Measurements from ENCODE around the gene MAZ. TPM values are rescaled to one million over a fixed set of nuclear protein-coding genes. Genes with fewer than 3 reads are reported as not detected.
A peak's percentile ranks its signal among the peaks of the same experiment; 100 is the strongest.
"Not testable (repeated sequence)": the region's sequence is repeated elsewhere in the genome, so short reads cannot be mapped to it uniquely, and the experiment has no call there.

The MAZ gene
- total RNA-seq, 2 experiments from 2014 or later, result 290 to 330 TPM

DNA sequence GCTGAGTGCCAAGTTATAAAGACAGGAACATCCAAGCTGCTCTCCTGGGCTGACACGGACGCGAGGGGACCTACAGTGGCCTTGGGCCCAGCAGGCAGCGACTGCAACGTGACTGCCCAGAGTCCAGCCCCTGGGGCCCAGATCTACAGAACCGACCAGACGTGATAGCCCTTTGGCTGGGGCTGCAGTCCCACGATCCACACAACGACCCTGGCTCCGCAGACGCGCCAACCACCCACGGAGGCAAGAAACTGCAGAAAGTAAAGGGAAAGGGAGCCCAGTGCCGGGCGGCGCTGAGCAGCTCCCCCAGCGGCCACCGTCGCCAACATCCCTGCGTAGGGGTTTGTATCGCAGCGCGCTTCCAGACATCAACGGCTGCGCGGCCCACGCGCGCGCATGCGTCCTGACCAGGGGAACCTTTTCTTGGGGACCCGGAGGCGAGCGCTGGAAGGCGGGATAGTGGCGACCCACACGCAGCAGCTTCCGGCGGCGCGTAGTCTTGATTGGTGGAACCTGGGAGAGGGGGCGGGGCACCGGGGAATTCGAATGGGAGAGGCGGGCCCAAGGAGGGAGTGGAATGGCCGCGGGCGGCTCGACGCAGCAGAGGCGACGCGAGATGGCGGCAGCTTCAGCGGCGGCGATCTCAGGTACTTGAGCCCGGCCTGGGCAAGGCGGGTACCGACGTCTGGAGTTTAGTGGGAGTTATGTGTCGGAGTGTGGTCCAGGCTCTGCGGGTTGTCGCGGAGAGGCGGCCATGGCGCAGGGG lies 16.0 kb upstream of the MAZ start, which contains the start of gene KIF22:
Gene KIF22 (plus strand): TSS at position 569 of the 766 bp plus-strand sequence. CDS start 9 bp downstream, at position 578.
- no peaks in the 10 kb centered on the region for H3K9me3 Mint-ChIP-seq
- intact Hi-C loops (cut with micrococcal nuclease), result loop anchor here (1.0 kb wide), 5 partner anchors 15 to 90 kb away; no protein-coding TSS in a partner anchor
- CTCF ChIA-PET, result interaction anchor here (0.6 to 3.6 kb wide), 21 partner anchors 13 to 232 kb away, joined by 3 to 35 read pairs (median 4); partner anchors contain the start of genes MAZ, PAGR1 and SPN
- peak within 1 kb of the TSS; percentile 98 for H3K27ac Mint-ChIP-seq
- peak; percentile 100 for DNase-seq
- H3K36me3 Mint-ChIP-seq (ENCODE audit: low read depth), result peaks cover 32% of the 10 kb centered on the region
- H3K4me1 Mint-ChIP-seq (ENCODE audit: low read depth), result peaks cover 35% of the 10 kb centered on the region
- H3K27me3 Mint-ChIP-seq (ENCODE audit: low read depth), result no peaks in the 10 kb centered on the region
- peak within 1 kb of the TSS; percentile 100 for H3K4me3 Mint-ChIP-seq

DNA sequence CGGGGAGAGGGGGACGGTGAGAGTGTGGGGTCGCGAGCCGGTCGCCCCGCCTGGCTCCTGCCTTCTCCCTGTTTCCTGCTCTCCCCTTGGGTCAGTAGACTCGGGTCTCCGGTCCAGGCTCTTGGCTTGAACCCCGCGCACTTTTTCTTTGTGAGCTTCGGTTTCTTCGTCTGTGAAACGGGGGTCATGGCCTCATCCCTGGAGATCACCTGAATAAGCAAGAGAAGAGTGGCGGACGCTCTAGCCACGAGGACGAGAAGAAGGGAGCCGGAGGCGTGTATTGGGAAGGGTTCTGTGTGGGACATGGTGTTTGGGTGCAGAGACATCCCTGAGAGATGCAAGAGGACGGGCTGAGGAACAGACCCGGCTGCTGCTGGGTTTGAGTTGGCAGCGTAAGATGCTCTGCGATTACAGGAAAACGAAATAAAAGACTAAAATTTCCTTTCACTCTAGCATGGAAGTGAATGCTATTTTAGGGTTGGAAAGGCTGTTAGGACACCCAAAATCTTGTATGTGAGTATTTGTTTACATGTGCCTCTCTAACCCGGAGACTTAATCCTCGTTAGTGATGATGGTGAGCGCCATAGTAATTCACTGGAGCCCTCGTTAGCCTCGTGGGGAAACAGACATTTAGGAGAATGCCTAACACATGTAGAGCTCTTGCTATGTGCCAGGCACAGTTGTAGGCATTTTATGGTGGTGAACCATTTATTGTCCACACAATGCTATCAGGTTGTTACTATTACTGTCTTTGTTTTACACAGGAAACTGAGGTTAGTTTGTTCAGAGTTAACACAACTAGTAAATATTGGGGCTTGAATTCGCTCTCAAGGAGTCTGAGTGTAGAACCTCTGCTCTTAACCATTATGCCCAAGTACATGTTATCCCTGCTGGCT lies 15.1 kb upstream of the MAZ start:
- no peaks in the 10 kb centered on the region for H3K27me3 Mint-ChIP-seq (ENCODE audit: low read depth)
- no peak for DNase-seq
- intact Hi-C loops (cut with micrococcal nuclease), result loop anchor here (1.0 kb wide), 5 partner anchors 14 to 91 kb away; no protein-coding TSS in a partner anchor
- peaks cover 32% of the 10 kb centered on the region for H3K36me3 Mint-ChIP-seq (ENCODE audit: low read depth)
- CTCF ChIA-PET, result interaction anchor here (0.6 to 3.6 kb wide), 12 partner anchors 12 to 100 kb away, joined by 3 to 35 read pairs (median 6); partner anchors contain the start of gene PAGR1
- H3K9me3 Mint-ChIP-seq, result no peaks in the 10 kb centered on the region
- peaks cover 30% of the 10 kb centered on the region for H3K4me1 Mint-ChIP-seq (ENCODE audit: low read depth)
- peak overlapping the region; percentile 100 for H3K4me3 Mint-ChIP-seq
- peak overlapping the region; percentile 98 for H3K27ac Mint-ChIP-seq

DNA sequence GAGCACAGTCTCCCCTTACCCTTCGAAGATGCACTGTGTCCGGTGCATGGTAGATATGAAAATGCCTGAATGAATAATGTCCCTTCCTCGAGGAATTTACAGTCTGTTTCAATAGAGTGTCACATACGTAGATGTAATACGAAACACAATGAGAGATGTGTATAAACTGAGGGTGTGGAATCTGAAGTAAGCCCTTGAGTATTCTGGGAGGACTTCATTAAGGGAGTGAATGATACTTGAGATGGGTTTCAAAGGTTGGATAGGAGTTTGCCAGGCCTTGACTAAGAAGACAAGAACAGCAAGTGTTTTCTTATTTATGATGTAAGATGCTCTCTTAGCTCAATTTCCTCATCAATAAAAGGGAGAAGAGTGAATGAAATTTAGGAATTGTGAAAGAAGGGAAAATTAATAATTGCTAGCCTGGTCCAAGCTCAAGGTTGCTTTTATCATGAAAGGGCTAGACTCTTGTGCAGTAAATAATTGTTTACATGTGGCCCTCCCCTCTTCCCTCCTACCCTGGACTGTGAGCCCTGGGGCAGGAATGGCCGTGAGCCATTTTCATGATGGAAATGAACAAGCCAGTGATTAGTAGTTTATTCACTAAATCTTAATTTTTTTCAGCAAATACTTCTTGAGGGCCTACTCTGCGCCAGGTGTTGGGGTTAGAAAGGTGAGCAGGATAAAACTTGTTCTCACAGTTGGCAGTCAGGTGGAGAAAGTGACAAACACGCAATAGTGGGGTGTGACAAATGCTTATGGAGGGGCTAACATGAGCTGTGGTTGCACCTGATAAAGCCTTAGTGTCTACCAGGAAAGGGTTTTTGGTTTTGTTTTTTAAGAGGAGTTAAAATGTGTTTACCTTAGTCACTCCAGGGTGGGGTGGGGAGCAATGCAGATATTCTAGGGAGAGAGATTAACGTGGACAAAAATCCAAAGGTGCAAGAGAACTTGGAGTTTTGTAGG lies 14.2 kb upstream of the MAZ start:
- peaks cover 30% of the 10 kb centered on the region for H3K4me1 Mint-ChIP-seq (ENCODE audit: low read depth)
- peaks cover 41% of the 10 kb centered on the region for H3K36me3 Mint-ChIP-seq (ENCODE audit: low read depth)
- CTCF ChIA-PET, result interaction anchor here (0.7 kb wide), 1 partner anchor 25 kb away, joined by 4 read pairs; no protein-coding TSS in a partner anchor
- intact Hi-C loops (cut with micrococcal nuclease), result no loop called here
- no peak for DNase-seq
- no peaks in the 10 kb centered on the region for H3K9me3 Mint-ChIP-seq
- H3K4me3 Mint-ChIP-seq, result peak overlapping the region; percentile 100
- peak overlapping the region; percentile 98 for H3K27ac Mint-ChIP-seq
- H3K27me3 Mint-ChIP-seq (ENCODE audit: low read depth), result no peaks in the 10 kb centered on the region

DNA sequence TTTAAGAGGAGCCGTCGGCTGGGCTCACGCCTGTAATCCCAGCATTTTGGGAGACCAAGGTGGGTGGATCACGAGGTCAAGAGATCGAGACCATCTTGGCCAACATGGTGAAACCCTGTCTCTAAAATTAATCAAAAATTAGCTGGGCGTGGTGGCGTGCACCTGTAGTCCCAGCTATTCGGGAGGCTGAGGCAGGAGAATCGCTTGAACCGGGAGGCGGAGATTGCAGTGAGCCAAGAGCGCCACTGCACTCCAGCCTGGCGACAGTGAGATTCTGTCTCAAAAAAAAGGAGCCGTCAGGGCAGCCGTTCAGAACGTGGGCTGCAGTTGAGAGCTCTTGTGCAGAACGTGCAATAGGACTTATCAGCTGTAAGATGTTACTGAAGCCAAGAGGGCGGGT lies 13.2 kb upstream of the MAZ start:
- Mint-ChIP-seq H3K4me1 (ENCODE audit: low read depth) (peaks cover 30% of the 10 kb centered on the region), H3K36me3 (ENCODE audit: low read depth) (peaks cover 49% of the 10 kb centered on the region)
- H3K27me3 Mint-ChIP-seq (ENCODE audit: low read depth); H3K27ac Mint-ChIP-seq; intact Hi-C loops (cut with micrococcal nuclease); H3K4me3 Mint-ChIP-seq; DNase-seq; H3K9me3 Mint-ChIP-seq: not testable (repeated sequence)
- CTCF ChIA-PET, result interaction anchor here (0.5 kb wide), 1 partner anchor 679 kb away, joined by 5 read pairs; no protein-coding TSS in a partner anchor

GRCh38 chr16:29794231-29794710 lies 12.1 kb upstream of the MAZ start:
- intact Hi-C loops (cut with micrococcal nuclease), result no loop called here
- H3K9me3 Mint-ChIP-seq, result no peaks in the 10 kb centered on the region
- peaks cover 59% of the 10 kb centered on the region for H3K36me3 Mint-ChIP-seq (ENCODE audit: low read depth)
- CTCF ChIA-PET, result interaction anchor here (1.2 to 1.8 kb wide), 3 partner anchors 9 to 94 kb away, joined by 3 to 8 read pairs (median 3); no protein-coding TSS in a partner anchor
- peaks cover 30% of the 10 kb centered on the region for H3K4me1 Mint-ChIP-seq (ENCODE audit: low read depth)
- no peaks in the 10 kb centered on the region for H3K27me3 Mint-ChIP-seq (ENCODE audit: low read depth)
- no peak overlapping the region for H3K4me3 Mint-ChIP-seq
- DNase-seq, result no peak
- no peak overlapping the region for H3K27ac Mint-ChIP-seq

DNA sequence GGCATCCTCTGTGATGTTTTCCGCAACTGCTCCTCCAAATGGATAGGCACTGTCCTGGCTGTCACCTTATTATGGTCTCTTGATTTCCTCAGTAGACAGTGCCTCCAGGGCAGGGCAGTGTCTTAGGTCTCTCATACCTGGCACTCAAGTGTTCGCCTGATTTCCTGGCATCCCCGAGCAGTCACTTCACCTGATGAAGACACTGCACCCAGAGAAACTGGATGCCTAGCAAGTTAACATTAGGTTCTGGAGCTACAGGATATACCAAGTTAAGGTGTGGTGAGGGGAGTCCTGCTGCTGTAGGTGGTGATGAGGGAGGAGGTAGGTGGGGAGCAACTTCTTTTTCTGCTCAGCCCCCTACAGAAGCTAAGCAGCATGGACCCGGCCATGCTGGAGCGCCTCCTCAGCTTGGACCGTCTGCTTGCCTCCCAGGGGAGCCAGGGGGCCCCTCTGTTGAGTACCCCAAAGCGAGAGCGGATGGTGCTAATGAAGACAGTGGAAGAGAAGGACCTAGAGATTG lies 3.9 kb upstream of the MAZ start:
- Mint-ChIP-seq H3K27me3 (ENCODE audit: low read depth) (no peaks in the 10 kb centered on the region), H3K4me1 (ENCODE audit: low read depth) (peaks cover 15% of the 10 kb centered on the region), H3K9me3 (no peaks in the 10 kb centered on the region), H3K27ac (peak overlapping the region; percentile 12), H3K36me3 (ENCODE audit: low read depth) (peaks cover 57% of the 10 kb centered on the region), H3K4me3 (no peak overlapping the region)
- CTCF ChIA-PET, result interaction anchor here (0.8 to 3.5 kb wide), 4 partner anchors 12 to 111 kb away, joined by 3 to 17 read pairs (median 4); partner anchors contain the start of gene KIF22
- intact Hi-C loops (cut with micrococcal nuclease), result no loop called here
- no peak for DNase-seq

- DNase-seq, result no peak
- H3K27ac Mint-ChIP-seq, result peak overlapping the region; percentile 100
- intact Hi-C loops (cut with micrococcal nuclease), result loop anchor here (2.0 kb wide), 1 partner anchor 17 kb away; the partner anchor contains the start of gene MVP
- H3K9me3 Mint-ChIP-seq, result no peaks in the 10 kb centered on the region
- H3K36me3 Mint-ChIP-seq (ENCODE audit: low read depth), result peaks cover 59% of the 10 kb centered on the region
- CTCF ChIA-PET, result interaction anchor here (1.4 to 3.5 kb wide), 7 partner anchors 9 to 104 kb away, joined by 4 to 17 read pairs (median 8); partner anchors contain the start of genes KIF22 and PAGR1
- H3K4me1 Mint-ChIP-seq (ENCODE audit: low read depth), result peaks cover 25% of the 10 kb centered on the region
- H3K27me3 Mint-ChIP-seq (ENCODE audit: low read depth), result no peaks in the 10 kb centered on the region
- peak overlapping the region; percentile 98 for H3K4me3 Mint-ChIP-seq
Observed at GRCh38 chr16:29804020-29804419, 2.3 kb upstream of the MAZ start.

- Mint-ChIP-seq H3K9me3 (no peaks in the 10 kb centered on the region), H3K36me3 (ENCODE audit: low read depth) (peaks cover 55% of the 10 kb centered on the region), H3K27ac (peak overlapping the region; percentile 100), H3K4me1 (ENCODE audit: low read depth) (peaks cover 28% of the 10 kb centered on the region), H3K27me3 (ENCODE audit: low read depth) (no peaks in the 10 kb centered on the region), H3K4me3 (peak overlapping the region; percentile 98)
- CTCF ChIA-PET, result interaction anchor here (0.7 to 3.5 kb wide), 8 partner anchors 10 to 228 kb away, joined by 3 to 17 read pairs (median 6); partner anchors contain the start of genes KIF22 and PAGR1
- intact Hi-C loops (cut with micrococcal nuclease), result loop anchor here (1.0 to 5.0 kb wide), 13 partner anchors 14 to 982 kb away; partner anchors contain the start of genes ALDOA, ATXN2L, C16orf54 and C16orf92
- DNase-seq, result no peak
Observed at GRCh38 chr16:29804455-29805231, 1.7 kb upstream of the MAZ start.

DNA sequence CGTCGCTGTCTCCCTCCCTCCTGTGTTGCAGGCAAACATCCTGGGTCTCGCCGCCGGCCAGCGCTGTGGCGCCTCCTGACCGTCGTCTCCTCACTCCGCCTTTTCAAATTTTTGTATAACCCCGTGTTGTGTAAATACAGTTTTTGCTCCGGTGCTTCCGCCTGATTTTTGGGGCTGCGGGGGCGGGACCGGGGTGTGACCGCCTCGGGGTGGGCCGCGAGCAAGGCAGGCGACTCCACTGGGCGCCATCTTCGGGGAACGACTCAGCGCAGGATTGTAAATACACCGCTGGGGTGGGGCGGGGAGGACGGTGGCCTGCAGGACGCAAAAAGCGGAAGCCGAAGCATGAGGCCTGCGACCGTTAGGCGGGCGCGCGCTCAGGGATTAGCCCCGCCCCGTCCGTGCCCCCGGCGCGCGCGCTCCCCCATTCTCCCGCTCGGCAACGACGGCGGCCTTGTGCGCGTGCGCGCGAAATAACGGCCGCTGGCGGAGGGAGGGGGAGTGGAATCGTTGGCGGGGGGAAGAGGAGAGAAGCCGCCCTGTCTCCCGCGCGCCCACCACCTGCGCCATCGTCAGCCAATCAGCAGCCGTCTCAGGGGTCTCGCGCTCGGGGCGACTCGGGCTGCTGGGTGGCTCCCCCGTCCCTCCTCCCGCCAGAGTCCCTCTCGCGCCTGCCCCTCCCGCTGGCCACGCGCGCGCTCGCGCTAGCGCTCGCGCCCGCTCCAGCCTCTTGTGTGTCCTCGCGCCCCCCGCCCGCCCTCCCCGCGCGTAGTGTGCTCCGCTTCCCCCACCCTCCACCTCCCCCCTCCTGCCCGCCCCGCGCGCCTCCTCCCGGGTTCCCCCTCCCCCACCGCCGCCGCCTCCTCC lies 864 bp upstream of the MAZ start:
- H3K9me3 Mint-ChIP-seq, result no peaks in the 10 kb centered on the region
- intact Hi-C loops (cut with micrococcal nuclease), result loop anchor here (1.0 to 5.0 kb wide), 13 partner anchors 15 to 983 kb away; partner anchors contain the start of genes ALDOA, ATXN2L, C16orf54 and C16orf92
- peak overlapping the region; percentile 100 for H3K27ac Mint-ChIP-seq
- peaks cover 36% of the 10 kb centered on the region for H3K4me1 Mint-ChIP-seq (ENCODE audit: low read depth)
- peaks cover 58% of the 10 kb centered on the region for H3K36me3 Mint-ChIP-seq (ENCODE audit: low read depth)
- CTCF ChIA-PET, result interaction anchor here (0.7 to 2.2 kb wide), 6 partner anchors 11 to 227 kb away, joined by 3 to 12 read pairs (median 6); partner anchors contain the start of gene PAGR1
- peak overlapping the region; percentile 98 for H3K4me3 Mint-ChIP-seq
- peak; percentile 99 for DNase-seq
- no peaks in the 10 kb centered on the region for H3K27me3 Mint-ChIP-seq (ENCODE audit: low read depth)
